GM10266 (cell line): ENCODE measurements around the gene SYNPO2L.
A peak's percentile ranks its signal among the peaks of the same experiment; 100 is the strongest.

Source experiments
- DNase-seq: peaks from one replicate; pipeline ENCODE4 v3.0.0; 2012; ENCODE audit errors: extremely low spot score
- TF ChIP-seq, protein P1 (sequence below): IDR thresholded peaks from 2 replicates; pipeline ENCODE4 v1.5.1; 2012; ENCODE audit warnings: mild to moderate bottlenecking, low read depth; ENCODE audit not compliant: control insufficient read depth, insufficient read depth; ENCODE audit errors: missing control alignments

Gene SYNPO2L

DNA sequence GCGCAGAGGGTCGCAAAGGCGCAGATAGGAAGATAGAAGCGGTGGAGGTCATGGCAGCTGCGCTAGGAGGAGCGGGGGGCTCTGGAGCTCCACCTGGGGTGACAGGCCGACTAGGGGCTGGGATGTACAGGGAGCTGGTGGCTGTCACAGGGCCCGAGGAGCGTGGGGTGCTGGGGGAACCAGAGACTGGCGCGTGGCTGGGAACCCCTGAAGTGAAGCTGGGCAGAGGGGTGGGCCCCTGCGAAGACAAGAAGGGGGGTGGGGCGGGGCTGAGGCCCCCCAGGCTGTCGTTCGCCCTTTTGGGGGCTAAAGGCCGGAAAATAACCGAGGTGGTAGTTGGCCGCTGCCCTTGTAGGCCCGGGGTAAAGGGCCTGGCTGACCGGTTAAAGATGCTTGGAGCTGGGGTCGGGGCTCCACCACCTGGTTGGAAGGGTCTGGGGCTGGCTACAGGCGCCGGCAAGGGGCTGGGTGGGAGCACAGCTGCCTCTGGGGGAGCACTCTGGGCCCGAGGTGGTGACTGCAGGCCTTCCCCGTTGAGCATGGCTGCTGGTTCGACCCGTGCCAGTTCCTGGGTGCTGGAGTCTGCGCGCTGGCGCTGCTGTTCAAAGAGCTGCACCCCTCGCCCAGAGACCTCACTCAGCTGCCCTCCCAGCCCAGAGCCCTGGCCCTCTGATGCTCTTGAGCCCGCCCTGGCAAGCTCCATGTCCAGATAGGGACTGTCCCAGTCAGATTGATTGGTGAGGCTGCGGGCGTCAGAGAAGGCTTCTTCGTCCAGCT, 7.8 kb downstream of the SYNPO2L start:
- no peak for DNase-seq
- TF ChIP-seq, protein P1, sequence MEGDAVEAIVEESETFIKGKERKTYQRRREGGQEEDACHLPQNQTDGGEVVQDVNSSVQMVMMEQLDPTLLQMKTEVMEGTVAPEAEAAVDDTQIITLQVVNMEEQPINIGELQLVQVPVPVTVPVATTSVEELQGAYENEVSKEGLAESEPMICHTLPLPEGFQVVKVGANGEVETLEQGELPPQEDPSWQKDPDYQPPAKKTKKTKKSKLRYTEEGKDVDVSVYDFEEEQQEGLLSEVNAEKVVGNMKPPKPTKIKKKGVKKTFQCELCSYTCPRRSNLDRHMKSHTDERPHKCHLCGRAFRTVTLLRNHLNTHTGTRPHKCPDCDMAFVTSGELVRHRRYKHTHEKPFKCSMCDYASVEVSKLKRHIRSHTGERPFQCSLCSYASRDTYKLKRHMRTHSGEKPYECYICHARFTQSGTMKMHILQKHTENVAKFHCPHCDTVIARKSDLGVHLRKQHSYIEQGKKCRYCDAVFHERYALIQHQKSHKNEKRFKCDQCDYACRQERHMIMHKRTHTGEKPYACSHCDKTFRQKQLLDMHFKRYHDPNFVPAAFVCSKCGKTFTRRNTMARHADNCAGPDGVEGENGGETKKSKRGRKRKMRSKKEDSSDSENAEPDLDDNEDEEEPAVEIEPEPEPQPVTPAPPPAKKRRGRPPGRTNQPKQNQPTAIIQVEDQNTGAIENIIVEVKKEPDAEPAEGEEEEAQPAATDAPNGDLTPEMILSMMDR: no peak

DNA sequence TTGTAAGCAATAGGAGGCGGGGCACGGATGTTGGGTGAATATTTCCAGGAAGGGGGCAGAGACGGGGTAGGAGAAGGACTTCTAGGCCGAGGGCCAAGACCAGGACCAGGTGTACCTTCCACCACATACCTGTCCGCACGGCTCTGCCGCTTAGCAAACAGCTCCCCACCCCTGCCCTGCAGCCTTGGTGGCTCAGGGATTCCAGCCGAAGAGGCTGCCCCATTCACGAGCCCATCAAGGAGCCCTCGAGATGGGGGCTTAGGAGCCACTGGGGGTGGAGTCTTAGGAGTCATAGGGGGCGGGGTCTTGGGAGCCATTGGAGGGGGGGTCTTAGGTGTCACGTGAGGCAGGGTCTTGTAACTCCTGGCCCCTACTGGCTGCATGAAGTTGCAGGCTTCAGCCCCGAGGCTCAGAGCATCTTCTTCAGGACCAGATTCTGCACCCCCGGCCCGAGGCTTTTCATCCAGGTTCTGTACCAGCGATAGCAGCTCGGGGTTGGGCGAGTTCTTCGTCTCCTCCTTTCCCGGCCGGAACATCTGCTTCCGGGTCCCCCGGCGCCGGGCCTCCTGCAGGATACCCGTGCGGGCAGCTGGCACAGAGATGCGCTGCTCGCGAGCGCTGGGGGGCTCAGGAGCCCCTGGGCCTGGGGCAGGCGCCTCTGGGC, 8.5 kb downstream of the SYNPO2L start:
- peak; percentile 49 for DNase-seq
- TF ChIP-seq, protein P1: no peak

DNA sequence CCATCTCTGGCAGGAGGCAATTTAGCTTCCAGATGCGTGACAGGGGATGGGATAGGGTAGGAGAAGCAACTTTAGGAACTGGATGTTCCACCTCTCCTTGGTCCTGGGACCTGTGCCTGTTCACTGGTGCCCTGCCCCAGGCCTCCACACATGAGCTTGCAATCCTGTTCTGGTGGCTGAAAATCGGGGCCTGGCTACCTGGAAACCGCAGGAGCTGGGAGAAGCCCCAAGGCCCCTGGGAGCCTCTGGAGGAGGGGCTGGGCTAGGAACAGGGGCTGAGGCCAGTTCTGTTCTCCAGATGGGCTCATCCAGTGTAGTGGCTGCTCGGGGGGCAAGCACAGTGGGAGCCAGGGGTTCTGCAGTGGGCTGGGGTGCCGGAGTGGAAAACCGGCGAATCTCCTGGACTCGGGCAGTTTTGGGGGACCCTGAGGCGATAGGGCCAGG, 9.2 kb downstream of the SYNPO2L start:
- TF ChIP-seq, protein P1: no peak

DNA sequence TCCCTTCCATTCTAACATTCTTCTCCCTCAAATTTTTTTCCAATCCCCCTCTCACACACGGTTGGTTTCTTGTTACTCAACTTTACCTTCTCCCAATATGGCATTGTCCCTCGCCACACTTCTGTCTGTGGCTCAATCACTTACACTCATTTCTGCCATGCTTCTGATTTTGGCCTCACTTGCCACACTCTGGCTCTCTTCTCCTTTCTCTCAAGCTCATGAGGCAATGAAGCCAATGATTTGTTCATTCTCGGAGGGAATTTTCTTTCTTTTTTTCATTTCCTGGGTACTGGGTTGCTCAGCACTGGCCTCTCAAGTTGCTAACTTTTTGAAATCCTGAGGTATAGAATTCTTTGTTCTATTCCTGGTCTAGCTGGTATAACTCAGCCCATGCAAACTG, 10.6 kb downstream of the SYNPO2L start:
- DNase-seq: no peak
- TF ChIP-seq, protein P1: no peak

More for the DNA sequence above, 9.2 kb downstream of the SYNPO2L start:
- no peak for DNase-seq

DNA sequence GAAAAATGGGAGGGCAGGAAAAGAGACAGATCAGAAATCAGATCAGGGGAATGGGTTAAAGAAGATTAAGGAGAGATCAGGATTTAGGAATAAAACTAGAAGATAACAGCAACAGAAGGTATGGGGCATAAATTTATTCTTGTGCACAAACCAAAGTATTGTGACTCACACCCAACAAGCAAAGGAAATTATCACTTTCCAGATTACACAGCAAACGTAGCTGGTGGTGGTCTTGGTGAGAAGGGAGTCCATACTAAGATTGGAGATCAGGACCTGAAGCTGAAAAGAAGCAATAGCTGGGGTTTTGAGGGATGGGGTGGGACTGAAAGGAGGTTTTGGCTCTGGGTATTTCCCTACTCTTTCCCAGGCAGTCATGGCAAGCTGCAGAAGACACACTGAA, 11.1 kb downstream of the SYNPO2L start:
- TF ChIP-seq, protein P1: no peak
- DNase-seq: no peak

DNA sequence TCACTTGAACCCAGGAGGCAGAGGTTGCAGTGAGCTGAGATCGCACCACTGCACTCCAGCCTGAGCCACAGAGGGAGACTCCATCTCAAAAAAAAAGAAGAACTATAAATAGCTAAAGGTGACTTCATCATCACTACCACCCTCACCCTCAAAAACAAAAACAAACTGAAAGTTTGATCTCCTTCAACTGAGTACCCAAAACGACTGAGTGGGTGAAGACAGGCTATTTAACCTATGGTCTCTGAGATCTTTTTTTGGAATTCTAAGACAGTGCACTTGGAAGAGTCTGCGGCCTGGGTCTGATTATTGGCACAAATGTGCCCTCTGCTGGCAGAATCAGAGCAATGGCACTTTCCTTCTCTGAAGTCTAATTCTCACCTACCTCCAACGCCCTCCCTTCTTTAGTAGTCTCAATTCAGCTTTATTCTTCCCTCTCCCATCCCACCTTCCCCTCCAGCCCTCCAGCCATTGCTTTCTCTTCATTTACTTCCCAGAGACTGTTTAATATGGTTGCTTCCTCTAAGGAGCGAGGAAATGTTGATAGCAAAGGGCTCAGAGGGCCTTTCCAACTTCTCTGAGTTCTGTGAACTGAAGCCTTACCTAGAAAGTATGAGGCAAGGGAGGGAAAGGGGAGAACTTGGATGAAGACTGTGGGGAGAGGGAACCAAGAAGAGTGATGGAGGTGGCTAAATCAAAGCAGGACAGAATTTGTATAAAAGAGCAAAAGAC, 11.7 kb downstream of the SYNPO2L start:
- DNase-seq: peak; percentile 70
- TF ChIP-seq, protein P1: peak; percentile 82

DNA sequence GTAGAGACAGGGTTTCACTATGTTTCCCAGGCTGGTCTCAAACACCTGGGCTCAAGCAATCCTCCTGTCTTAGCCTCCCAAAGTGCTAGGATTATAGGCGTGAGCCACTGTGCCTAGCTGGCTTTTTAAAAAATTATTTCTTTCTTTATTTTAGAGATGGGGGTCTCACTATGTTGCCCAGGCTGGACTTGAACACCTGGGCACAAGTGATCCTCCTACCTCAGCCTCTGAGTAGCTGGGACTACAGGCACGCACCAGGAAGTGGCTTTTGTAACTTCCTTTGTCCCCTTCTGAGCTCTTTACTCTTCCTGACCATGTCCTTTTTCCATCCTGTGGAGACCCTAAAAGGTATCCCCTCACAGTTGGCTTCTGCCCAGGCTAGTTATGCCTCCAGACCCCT, 12.5 kb downstream of the SYNPO2L start:
- no peak for DNase-seq
- TF ChIP-seq, protein P1: no peak
